B cell (primary cell): Measurements from ENCODE around the gene BMP8A.
"Not testable (repeated sequence)": the region's sequence is repeated elsewhere in the genome, so short reads cannot be mapped to it uniquely, and the experiment has no call there.

Experiments
- CTCF ChIP-seq: fragments of 200-600 bp; IDR thresholded peaks from one replicate; pipeline ENCODE4 v1.8.0; 2022; ENCODE audit warnings: antibody characterized with exemption, mild to moderate bottlenecking
- EZH2 ChIP-seq: IDR thresholded peaks from 2 replicates; pipeline ENCODE4 v1.6.1; 2012; ENCODE audit warnings: borderline replicate concordance, low read depth, mild to moderate bottlenecking, moderate library complexity, low read length; ENCODE audit not compliant: insufficient read depth, poor library complexity, severe bottlenecking

DNA sequence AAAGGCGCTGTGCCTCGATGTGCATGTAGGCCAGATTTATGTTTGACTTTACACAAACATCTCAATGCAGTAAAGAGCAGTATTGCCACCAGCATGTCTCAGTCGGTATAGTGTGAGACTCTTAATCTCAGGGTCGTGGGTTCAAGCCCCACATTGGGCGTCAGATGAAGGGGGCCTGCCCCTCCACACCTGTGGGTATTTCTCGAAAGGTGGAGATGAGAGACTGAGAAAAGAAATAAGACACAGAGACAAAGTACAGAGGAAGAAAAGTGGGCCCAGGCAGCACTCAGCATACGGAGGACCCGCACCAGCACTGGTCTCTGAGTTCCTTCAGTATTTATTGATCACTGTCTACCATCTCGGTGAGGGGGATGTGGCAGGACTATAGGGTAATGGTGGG lies 13.0 kb downstream of the BMP8A start:
- TF ChIP-seq CTCF, EZH2: not testable (repeated sequence)
